ENCODE results near the gene CHFR. TPM values are rescaled to one million over a fixed set of nuclear protein-coding genes. Genes with fewer than 3 reads are reported as not detected.

The CHFR gene
- total RNA-seq, 1 donor from 2014 or later: 7.9 TPM

GRCh38 chr12:132924356-132924755, 37.0 kb upstream of the CHFR start:
- intact Hi-C loops (cut with DNase I): no loop called here
- Histone ChIP-seq H3K36me3 (peaks cover 33 to 41% of the 10 kb centered on the region in 2 donors), H3K9me3 (peaks cover 97 to 100% of the 10 kb centered on the region in 2 donors), H3K4me3 (no peak overlapping the region), H3K27me3 (no peaks in the 10 kb centered on the region), H3K27ac (no peak overlapping the region), H3K4me1 (no peaks in the 10 kb centered on the region)
- DNase-seq (ENCODE audit: low spot score in 2 of 2): no peak
- TF ChIP-seq, protein P1, sequence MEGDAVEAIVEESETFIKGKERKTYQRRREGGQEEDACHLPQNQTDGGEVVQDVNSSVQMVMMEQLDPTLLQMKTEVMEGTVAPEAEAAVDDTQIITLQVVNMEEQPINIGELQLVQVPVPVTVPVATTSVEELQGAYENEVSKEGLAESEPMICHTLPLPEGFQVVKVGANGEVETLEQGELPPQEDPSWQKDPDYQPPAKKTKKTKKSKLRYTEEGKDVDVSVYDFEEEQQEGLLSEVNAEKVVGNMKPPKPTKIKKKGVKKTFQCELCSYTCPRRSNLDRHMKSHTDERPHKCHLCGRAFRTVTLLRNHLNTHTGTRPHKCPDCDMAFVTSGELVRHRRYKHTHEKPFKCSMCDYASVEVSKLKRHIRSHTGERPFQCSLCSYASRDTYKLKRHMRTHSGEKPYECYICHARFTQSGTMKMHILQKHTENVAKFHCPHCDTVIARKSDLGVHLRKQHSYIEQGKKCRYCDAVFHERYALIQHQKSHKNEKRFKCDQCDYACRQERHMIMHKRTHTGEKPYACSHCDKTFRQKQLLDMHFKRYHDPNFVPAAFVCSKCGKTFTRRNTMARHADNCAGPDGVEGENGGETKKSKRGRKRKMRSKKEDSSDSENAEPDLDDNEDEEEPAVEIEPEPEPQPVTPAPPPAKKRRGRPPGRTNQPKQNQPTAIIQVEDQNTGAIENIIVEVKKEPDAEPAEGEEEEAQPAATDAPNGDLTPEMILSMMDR (IDR thresholded peaks at IDR 0.05): no peak

DNA sequence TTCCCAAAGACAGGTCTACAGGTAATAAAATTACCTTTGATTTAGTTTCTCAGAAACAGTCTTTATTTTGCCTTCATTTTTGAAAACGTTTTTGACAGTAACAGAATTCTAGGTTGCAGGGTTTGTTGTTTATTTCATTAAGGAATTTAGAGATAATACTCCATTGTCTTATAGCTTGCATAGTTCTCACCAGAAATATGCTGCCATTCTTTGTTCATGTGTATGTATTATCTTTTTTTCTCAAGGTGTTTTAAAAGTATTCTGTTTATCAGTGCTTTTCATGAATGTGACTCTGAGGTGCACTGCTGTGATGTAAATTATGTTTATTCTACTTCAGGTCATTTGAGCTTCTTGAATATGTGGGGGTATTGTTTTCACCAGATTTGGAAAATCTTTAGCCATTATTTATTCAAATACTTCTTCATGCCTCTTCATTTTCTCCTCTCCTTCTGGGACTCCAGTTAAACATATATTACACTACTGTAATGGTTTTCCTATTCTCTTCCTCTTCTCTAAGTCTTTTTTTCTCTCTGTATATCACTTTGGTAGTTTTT, 36.0 kb upstream of the CHFR start:
- Histone ChIP-seq H3K27me3 (no peaks in the 10 kb centered on the region), H3K4me3 (no peak overlapping the region), H3K9me3 (peaks cover 98 to 100% of the 10 kb centered on the region in 2 donors), H3K36me3 (peaks cover 27 to 34% of the 10 kb centered on the region in 2 donors), H3K27ac (no peak overlapping the region), H3K4me1 (no peaks in the 10 kb centered on the region)
- TF ChIP-seq, protein P1 (IDR thresholded peaks at IDR 0.05): no peak
- intact Hi-C loops (cut with DNase I): no loop called here
- no peak for DNase-seq (ENCODE audit: low spot score in 2 of 2)

DNA sequence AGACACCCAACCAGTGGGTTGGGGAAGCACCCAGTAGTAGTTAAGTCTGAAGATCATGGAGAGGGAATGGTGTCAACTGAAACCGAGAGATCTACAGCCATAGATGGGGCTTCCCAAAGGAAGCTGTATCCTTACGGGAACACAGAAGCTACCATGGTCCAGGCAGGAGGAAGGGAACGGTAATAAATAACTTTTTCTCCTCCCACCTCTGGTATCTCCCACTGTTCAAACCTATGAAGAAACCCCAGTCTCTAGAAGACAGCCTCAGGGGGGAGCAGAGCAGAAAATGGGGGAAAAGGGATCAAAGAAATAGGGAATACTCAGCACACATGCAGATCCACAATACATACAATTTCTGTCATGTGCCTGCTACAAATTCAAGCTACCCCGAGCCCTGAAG, 35.3 kb upstream of the CHFR start:
- Histone ChIP-seq H3K9me3 (peaks cover 97 to 100% of the 10 kb centered on the region in 2 donors), H3K4me1 (no peaks in the 10 kb centered on the region), H3K27me3 (no peaks in the 10 kb centered on the region), H3K27ac (no peak overlapping the region), H3K4me3 (no peak overlapping the region), H3K36me3 (peaks cover 25 to 27% of the 10 kb centered on the region in 2 donors)
- no peak for DNase-seq (ENCODE audit: low spot score in 2 of 2)
- intact Hi-C loops (cut with DNase I): no loop called here
- TF ChIP-seq, protein P1 (IDR thresholded peaks at IDR 0.05): no peak

DNA sequence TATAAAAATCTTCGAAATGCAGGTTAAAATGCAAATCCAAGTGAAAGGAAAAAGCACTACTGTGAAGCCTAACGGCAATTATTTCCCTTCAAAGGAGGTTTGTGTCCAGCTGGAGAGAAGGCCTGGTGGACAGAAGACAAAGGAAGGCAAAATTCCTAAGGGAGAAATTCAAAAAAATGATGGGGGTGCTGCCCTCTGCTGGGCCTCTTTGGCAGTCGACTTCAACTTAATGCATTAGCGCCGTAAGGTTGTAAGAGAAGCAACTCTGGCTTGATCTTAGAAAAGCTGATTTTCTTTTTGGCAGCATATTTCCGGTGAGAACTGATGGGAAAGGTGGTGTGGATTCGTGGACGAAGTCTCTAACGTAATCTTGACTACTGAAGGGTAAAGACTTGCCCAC, 34.3 kb upstream of the CHFR start:
- Histone ChIP-seq H3K4me3 (no peak overlapping the region), H3K27ac (no peak overlapping the region), H3K9me3 (peaks cover 97 to 100% of the 10 kb centered on the region in 2 donors), H3K4me1 (no peaks in the 10 kb centered on the region), H3K27me3 (no peaks in the 10 kb centered on the region), H3K36me3 (peaks cover 17 to 19% of the 10 kb centered on the region in 2 donors)
- DNase-seq (ENCODE audit: low spot score in 2 of 2): no peak
- TF ChIP-seq, protein P1 (IDR thresholded peaks at IDR 0.05): no peak
- intact Hi-C loops (cut with DNase I): no loop called here

- no peak for DNase-seq (ENCODE audit: low spot score in 2 of 2)
- Histone ChIP-seq H3K36me3 (peaks cover 4 to 6% of the 10 kb centered on the region in 2 donors), H3K4me1 (no peaks in the 10 kb centered on the region), H3K27ac (no peak overlapping the region), H3K27me3 (no peaks in the 10 kb centered on the region), H3K9me3 (peaks cover 92 to 99% of the 10 kb centered on the region in 2 donors), H3K4me3 (no peak overlapping the region)
- TF ChIP-seq, protein P1 (IDR thresholded peaks at IDR 0.05): no peak
- intact Hi-C loops (cut with DNase I): no loop called here
Observed at GRCh38 chr12:132918680-132919079, 31.3 kb upstream of the CHFR start.

DNA sequence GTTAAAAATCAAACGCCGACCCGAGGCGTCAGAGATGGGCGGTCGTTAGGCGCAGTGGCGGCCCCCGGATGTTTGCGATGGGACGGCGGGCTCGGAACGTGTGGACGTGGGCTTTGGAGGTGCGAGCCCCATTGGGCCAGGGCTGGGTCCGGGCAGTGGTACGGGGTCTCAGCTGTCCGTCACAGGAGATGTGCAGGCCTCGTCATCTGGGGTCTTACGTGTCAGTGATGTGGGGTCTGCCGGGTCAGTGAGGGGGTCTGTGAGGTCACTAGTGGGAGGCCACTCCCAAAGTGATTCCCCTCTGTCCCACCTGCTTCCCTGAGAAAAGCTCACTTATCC, 21.6 kb upstream of the CHFR start:
- Histone ChIP-seq H3K36me3 (no peaks in the 10 kb centered on the region), H3K4me1 (peaks cover 0 to 6% of the 10 kb centered on the region in 2 donors), H3K9me3 (peaks cover 7 to 43% of the 10 kb centered on the region in 2 donors), H3K27me3 (no peaks in the 10 kb centered on the region), H3K4me3 (peak overlapping the region; percentile 79 to 86), H3K27ac (peak overlapping the region; percentile 83 to 85)
- DNase-seq (ENCODE audit: low spot score in 2 of 2): no peak
- TF ChIP-seq, protein P1 (IDR thresholded peaks at IDR 0.05): no peak
- intact Hi-C loops (cut with DNase I): loop anchor here (2.0 to 5.0 kb wide), 2 partner anchors 46 to 147 kb away; partner anchors contain the start of gene ANKLE2

Measured in ascending aorta (tissue), 2 donors.